ENCODE results near the gene NUP210.

The NUP210 gene

GRCh38 chr3:13273604-13274105 is 146.5 kb downstream of the NUP210 start:
- H3K4me3 ChIP-seq (ENCODE audit: low read depth, low read length), result no peak overlapping the region
- no peak for TF ChIP-seq CTCF (IDR thresholded peaks at IDR 0.05; ENCODE audit: insufficient read depth, low read depth, low read length, missing control alignments)

GRCh38 chr3:13272831-13273603 is 147.1 kb downstream of the NUP210 start:
- H3K4me3 ChIP-seq (ENCODE audit: low read depth, low read length), result no peak overlapping the region
- no peak for TF ChIP-seq CTCF (IDR thresholded peaks at IDR 0.05; ENCODE audit: insufficient read depth, low read depth, low read length, missing control alignments)
- DNase-seq (ENCODE audit: low read depth), result no peak

More at GRCh38 chr3:13273604-13274105, 146.5 kb downstream of the NUP210 start:
- DNase-seq (ENCODE audit: low read depth), result no peak

GRCh38 chr3:13269711-13270378 is 150.3 kb downstream of the NUP210 start:
- TF ChIP-seq CTCF (IDR thresholded peaks at IDR 0.05; ENCODE audit: insufficient read depth, low read depth, low read length, missing control alignments), result no peak
- no peak for DNase-seq (ENCODE audit: low read depth)
- no peak overlapping the region for H3K4me3 ChIP-seq (ENCODE audit: low read depth, low read length)

GRCh38 chr3:13268961-13269441 is 151.1 kb downstream of the NUP210 start:
- no peak for DNase-seq (ENCODE audit: low read depth)
- TF ChIP-seq CTCF (IDR thresholded peaks at IDR 0.05; ENCODE audit: insufficient read depth, low read depth, low read length, missing control alignments), result no peak
- no peak overlapping the region for H3K4me3 ChIP-seq (ENCODE audit: low read depth, low read length)

- no peak for TF ChIP-seq CTCF (IDR thresholded peaks at IDR 0.05; ENCODE audit: insufficient read depth, low read depth, low read length, missing control alignments)
- DNase-seq (ENCODE audit: low read depth), result no peak
- H3K4me3 ChIP-seq (ENCODE audit: low read depth, low read length), result no peak overlapping the region
Observed at GRCh38 chr3:13268120-13268519, 152.0 kb downstream of the NUP210 start.

GRCh38 chr3:13266651-13267362 is 153.3 kb downstream of the NUP210 start:
- no peak for TF ChIP-seq CTCF (IDR thresholded peaks at IDR 0.05; ENCODE audit: insufficient read depth, low read depth, low read length, missing control alignments)
- DNase-seq (ENCODE audit: low read depth), result no peak

More at GRCh38 chr3:13266651-13267362, 153.3 kb downstream of the NUP210 start:
- H3K4me3 ChIP-seq (ENCODE audit: low read depth, low read length), result no peak overlapping the region

Data from GM12865 (cell line).